HG02588 (cell line): ENCODE results near the gene STUB1.
"Not testable (repeated sequence)": the region's sequence is repeated elsewhere in the genome, so short reads cannot be mapped to it uniquely, and the experiment has no call there.

Source experiments
- ATAC-seq: cut with Tn5 transposase; IDR thresholded peaks from one replicate; pipeline ENCODE4 v1.9.1; 2021; ENCODE audit warnings: mild to moderate bottlenecking, moderate library complexity; ENCODE audit not compliant: unreplicated experiment

Gene STUB1

GRCh38 chr16:678209-678857 lies 1.9 kb upstream of the STUB1 start:
- no peak for ATAC-seq

- no peak for ATAC-seq
These were observed 1.1 kb upstream of the STUB1 start for GRCh38 chr16:678858-679813.

GRCh38 chr16:680625-680945 lies 375 bp downstream of the STUB1 start:
- ATAC-seq: peak; percentile 2

GRCh38 chr16:680967-681745 lies 946 bp downstream of the STUB1 start:
- ATAC-seq: no peak

GRCh38 chr16:681746-682427 lies 1.7 kb downstream of the STUB1 start:
- ATAC-seq: no peak

GRCh38 chr16:682493-683395 lies 2.5 kb downstream of the STUB1 start:
- no peak for ATAC-seq

- no peak for ATAC-seq
These were observed 3.3 kb downstream of the STUB1 start for GRCh38 chr16:683396-684070.

GRCh38 chr16:684071-684794 lies 4.0 kb downstream of the STUB1 start, which contains the start of gene JMJD8:
JMJD8 (minus strand) TSS chr16:684334; CDS start chr16:684319, 15 bp downstream.
- ATAC-seq: peak; percentile 56

- no peak for ATAC-seq
These were observed 4.9 kb downstream of the STUB1 start for GRCh38 chr16:684961-685696.

- no peak for ATAC-seq
These were observed 5.8 kb downstream of the STUB1 start for GRCh38 chr16:685967-686366.

GRCh38 chr16:686459-687260 lies 6.5 kb downstream of the STUB1 start:
- ATAC-seq: no peak

- ATAC-seq: no peak
These were observed 7.3 kb downstream of the STUB1 start for GRCh38 chr16:687499-687898.

- ATAC-seq: no peak
These were observed 9.1 kb downstream of the STUB1 start for GRCh38 chr16:689175-689897.

GRCh38 chr16:691242-691641 lies 11.0 kb downstream of the STUB1 start:
- ATAC-seq: not testable (repeated sequence)

GRCh38 chr16:692356-693108 lies 12.3 kb downstream of the STUB1 start:
- no peak for ATAC-seq

GRCh38 chr16:693364-693763 lies 13.2 kb downstream of the STUB1 start:
- ATAC-seq: no peak
